MV-4-11 (cell line): ENCODE results near the gene PIK3R6.
A peak's percentile ranks its signal among the peaks of the same experiment; 100 is the strongest.
"Not testable (repeated sequence)": the region's sequence is repeated elsewhere in the genome, so short reads cannot be mapped to it uniquely, and the experiment has no call there.

Experiments used
- DNase-seq: peaks from one replicate; lab custom pipeline; 2025; lab: John Stamatoyannopoulos, UW

Gene PIK3R6

GRCh38 chr17:8894673-8895578 is 27.5 kb upstream of the PIK3R6 start:
- DNase-seq = peak; percentile 63

- DNase-seq = no peak
Observed at GRCh38 chr17:8894202-8894671, 26.8 kb upstream of the PIK3R6 start.

- no peak for DNase-seq
Observed at GRCh38 chr17:8893621-8894201, 26.2 kb upstream of the PIK3R6 start.

- no peak for DNase-seq
Observed at GRCh38 chr17:8893059-8893458, 25.6 kb upstream of the PIK3R6 start.

- peak; percentile 77 for DNase-seq
Observed at GRCh38 chr17:8892338-8892690, 24.8 kb upstream of the PIK3R6 start.

GRCh38 chr17:8890671-8891070 is 23.2 kb upstream of the PIK3R6 start:
- DNase-seq = no peak

- DNase-seq = no peak
Observed at GRCh38 chr17:8889458-8890210, 22.2 kb upstream of the PIK3R6 start.

- no peak for DNase-seq
Observed at GRCh38 chr17:8888704-8889302, 21.3 kb upstream of the PIK3R6 start.

GRCh38 chr17:8887834-8888703 is 20.6 kb upstream of the PIK3R6 start:
- DNase-seq = no peak

GRCh38 chr17:8887301-8887700 is 19.8 kb upstream of the PIK3R6 start:
- DNase-seq = no peak

- DNase-seq = no peak
Observed at GRCh38 chr17:8885967-8886684, 18.7 kb upstream of the PIK3R6 start.

GRCh38 chr17:8885163-8885966 is 17.9 kb upstream of the PIK3R6 start:
- not testable (repeated sequence) for DNase-seq

- DNase-seq = no peak
Observed at GRCh38 chr17:8884336-8884990, 17.0 kb upstream of the PIK3R6 start.

GRCh38 chr17:8883353-8883752 is 15.9 kb upstream of the PIK3R6 start:
- DNase-seq = no peak

GRCh38 chr17:8881606-8882005 is 14.1 kb upstream of the PIK3R6 start:
- no peak for DNase-seq

- no peak for DNase-seq
Observed at GRCh38 chr17:8880466-8880865, 13.0 kb upstream of the PIK3R6 start.

GRCh38 chr17:8879410-8879809 is 11.9 kb upstream of the PIK3R6 start:
- no peak for DNase-seq

GRCh38 chr17:8877984-8878383 is 10.5 kb upstream of the PIK3R6 start:
- no peak for DNase-seq

- DNase-seq = no peak
Observed at GRCh38 chr17:8875957-8876356, 8.5 kb upstream of the PIK3R6 start.
